ENCODE measurements around the gene TMEM247.

GRCh38 chr2:46434851-46435273 is 44.5 kb upstream of the TMEM247 start:
- TF ChIP-seq POLR2A (IDR thresholded peaks at IDR 0.05; ENCODE audit: low read length): no peak
- TF ChIP-seq GATA1 (IDR thresholded peaks at IDR 0.05; ENCODE audit: low read depth, low read length): no peak
